NK-92 (cell line): ENCODE measurements around the gene CERT1.

Experiments used
- DNase-seq: peaks from one replicate; lab custom pipeline; 2025; ENCODE audit not compliant: unreplicated experiment; lab: John Stamatoyannopoulos, UW

The CERT1 gene

DNA sequence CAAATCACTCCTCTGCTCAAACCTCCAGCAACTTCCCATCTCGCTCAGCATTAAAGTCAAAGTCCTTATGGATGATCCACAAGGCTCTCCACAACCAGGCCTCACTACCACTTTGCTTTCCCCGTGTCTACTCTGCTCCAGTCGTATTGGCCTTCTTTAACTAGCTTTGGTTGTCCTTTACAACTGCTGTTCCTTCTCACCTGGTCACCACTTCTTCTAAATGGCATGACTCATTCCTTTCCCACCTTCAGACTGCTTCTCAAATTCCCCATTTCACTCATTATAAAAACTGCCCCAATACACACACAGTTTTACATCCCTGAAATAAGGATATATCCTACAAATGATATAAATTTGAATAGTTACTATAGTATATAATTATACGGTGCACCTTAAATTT lies 30.4 kb downstream of the CERT1 start:
- no peak for DNase-seq

DNA sequence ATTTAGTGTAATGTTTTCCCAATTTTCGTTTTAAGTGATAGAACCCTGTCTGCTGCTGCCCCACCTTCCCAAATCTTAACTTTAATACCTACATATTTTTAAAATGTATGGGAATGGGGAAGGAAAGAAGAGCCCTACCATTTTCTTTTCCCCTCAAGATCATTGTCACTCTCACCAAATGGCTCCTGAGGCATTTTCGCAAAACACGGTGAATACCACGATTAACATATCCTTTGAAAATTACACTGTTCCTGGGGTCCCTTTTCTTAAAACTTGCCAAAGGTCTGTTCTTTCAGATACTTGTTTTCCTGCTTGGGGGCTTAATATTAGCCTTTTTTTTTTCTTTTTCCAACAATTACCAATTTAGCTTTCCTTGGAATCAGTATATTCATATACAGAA lies 36.1 kb downstream of the CERT1 start:
- no peak for DNase-seq

DNA sequence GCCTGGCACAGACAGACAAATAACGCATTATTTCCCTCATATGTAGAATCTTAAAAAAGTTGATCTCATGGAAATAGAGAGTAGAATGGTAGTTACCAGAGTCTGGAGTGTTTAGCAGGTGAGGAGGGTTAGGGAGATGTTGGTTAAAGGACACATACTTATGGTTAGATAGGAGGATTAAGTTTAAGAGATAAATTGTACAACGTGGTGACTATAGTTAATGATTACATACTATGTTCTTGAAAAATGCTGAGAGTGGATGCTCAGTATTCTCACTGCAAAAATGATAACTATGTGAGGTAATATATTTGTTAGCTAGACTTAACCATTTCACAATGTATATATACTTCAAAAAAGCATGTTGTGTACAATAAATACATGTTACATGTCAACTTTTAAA lies 38.0 kb downstream of the CERT1 start:
- no peak for DNase-seq

DNA sequence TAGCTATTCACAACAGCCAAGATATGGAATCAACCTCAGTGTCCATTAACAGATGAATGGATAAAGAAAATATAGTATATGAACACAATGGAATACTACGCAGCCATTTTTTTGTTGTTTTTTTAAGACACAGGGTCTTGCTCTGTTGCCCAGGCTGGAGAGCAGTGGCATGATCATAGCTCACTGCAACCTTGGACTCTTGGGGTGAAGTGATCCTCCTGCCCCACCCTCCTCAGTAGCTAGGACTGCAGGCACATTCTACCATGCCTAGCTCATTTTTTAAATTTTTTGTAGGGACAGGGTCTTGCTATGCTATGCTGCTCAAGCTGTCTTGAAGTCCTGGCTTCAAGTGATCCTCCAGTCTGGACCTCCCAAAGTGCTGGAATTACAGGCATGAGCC lies 38.5 kb downstream of the CERT1 start:
- no peak for DNase-seq

DNA sequence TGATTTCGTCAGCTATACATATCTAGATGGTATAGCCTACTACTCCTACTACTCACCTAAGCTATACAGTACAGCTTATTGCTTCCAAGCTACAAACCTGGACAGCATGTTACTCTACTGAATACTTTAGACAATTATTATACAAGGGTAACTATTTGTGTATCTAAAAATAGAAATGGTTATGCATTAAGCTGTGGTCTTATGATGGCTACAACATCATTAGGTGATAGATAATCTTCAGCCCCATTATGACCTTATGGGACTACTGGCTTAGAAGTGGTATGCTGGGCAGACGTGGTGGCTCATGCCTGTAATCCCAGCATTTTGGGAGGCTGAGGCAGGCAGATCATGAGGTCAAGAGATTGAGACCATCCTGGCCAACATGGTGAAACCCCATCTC lies 40.2 kb downstream of the CERT1 start:
- DNase-seq: no peak

DNA sequence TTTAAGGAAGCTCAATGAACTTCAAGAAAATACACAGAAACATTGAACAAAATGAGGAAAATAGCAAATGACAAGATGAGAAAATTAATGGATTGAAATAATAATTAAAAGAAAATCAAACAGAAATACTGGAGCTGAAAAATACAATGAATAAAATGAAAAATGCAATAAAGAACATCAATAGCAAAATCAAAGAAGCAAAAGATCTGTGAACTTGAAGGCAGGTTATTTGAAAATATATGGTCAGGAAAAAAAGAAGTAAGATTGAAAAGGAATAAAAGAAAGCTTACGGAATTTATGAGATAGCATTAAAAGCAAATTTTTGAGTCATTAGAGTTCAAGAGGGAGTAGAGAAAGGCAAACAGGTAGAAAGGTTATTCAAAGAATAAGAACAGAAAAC lies 42.4 kb downstream of the CERT1 start:
- no peak for DNase-seq

DNA sequence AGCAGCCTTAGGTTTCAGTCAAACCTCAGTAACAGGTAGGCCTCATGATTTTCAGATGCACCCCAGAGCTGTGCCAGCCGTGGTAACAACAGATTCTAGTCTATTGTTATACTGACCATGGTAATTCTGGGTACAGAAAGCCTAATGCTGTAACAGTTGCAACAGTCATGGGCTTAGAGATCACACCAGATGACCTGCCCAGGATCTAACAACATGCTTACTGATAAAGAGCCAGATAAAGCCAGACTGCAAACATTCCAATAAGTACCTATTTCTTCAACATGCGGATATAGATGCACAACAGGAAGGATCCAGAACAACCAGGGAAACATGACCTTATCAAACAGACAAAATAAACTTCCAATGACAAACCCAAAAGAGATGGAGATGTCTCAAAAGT lies 42.8 kb downstream of the CERT1 start:
- DNase-seq: no peak

DNA sequence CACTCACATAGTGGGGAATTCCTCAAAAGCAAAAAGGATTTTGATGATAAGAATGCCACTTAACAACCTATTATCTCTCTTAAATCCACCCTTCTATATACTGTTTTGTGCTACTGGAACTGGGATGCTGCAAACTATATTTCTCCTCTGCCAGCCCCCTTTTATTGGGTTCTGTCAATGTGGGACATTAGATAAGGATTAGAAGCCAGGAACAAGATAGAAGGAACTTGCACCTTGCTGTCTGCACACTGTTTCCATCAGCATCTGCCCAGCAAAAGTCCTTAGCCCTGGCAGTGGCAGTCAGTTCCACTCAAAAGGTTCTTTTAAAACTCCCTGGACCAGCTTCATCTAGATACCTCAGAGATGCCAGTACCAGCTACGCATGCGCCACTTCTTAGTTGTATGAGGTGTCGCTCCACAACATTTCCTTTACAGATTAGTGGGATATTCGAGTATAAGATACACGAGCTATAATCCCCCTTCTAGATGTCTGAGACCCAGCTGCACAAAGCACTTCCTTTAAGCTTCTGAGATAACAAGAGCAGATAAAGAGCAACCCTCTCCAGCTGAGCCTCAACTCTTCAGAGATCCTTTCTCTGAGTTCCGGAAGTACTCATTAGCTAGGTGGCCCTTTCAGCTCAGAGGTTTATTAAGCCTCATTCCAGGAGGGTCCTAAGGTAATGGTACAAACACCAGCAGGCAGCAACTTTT lies 45.3 kb downstream of the CERT1 start:
- no peak for DNase-seq

DNA sequence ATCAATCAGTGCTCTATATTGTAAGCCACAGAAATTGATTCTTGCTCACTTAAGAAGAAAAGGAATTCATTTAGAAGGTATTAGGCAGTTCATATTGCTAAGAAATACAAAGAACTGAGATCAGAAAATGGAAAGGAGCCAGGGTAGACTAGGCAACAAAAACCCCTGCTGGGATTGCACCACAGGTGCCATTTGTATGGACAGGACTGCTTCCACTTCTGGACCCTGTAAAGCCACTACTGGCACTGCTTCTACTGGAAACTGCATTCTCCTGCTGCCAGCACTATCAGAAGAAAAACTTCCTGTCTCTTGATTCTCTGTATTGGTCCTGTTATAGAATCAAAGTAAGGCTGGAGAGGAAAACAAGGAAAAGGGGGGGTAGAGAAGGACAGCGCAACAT lies 45.9 kb downstream of the CERT1 start:
- DNase-seq: no peak

DNA sequence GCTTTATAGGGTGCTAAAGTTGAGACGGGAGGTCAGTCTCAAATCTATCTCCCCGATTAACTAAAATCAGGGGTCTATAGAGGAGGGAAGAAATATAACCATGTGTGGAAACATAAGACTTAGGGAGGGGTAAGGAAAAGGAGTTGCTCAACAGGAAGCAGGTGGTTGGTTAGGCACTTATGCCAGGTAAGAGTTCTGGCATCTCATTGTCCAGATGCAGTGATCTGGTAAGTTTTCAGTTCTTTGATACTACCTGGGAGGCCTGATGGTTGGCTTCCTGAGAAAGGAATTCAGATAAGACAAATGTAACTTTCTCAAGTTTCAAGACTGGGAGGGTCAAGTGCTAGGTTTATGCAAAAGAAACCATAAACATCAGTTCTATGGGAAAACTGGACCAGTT lies 47.7 kb downstream of the CERT1 start:
- no peak for DNase-seq

DNA sequence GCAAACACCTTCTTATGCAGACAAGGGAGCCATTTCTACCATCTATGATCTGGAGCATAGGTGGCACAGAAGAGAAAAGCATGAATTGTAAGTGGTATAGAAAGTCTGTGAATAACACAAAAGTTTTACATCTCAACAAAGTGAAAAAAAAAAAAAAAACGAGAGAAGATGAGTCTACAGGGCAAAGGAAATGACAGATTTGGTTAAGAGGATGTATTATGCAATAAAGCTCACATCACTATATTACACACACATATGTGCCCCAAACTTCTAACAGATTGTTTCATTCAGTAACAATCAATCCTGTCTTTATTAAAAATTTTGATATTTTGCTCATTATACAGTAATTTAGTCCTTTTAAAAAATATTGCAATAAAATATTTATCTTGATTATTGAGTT lies 49.8 kb downstream of the CERT1 start:
- DNase-seq: no peak

DNA sequence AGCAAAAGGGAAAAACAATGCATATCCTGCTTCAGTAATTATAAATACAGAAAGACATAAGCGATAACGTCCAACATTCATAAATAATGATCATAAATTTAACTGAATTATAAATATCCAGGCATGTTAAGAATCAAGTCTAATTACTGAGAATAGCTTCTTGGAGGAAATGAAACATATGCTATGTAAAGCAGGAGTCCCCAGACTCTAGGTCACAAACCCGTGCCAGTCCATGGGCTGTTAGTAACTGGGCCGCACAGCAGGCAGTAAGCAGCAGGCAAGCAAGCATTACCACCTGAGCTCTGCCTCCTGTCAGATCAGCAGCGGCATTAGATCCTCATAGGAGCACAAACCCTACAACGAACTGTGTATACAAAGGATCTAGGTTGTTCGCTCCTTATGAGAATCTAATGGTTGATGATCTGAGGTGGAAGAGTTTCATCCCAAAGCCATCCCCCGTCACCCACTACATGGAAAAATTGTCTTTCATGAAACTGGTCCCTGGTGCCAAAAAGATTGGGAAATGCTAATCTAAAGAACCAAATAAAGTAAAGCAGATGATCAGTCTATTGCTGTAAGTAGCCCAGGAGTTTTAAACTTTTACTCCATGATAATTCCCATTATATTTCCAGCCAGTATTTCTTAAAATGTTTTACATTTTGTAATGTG lies 50.4 kb downstream of the CERT1 start:
- DNase-seq: no peak

DNA sequence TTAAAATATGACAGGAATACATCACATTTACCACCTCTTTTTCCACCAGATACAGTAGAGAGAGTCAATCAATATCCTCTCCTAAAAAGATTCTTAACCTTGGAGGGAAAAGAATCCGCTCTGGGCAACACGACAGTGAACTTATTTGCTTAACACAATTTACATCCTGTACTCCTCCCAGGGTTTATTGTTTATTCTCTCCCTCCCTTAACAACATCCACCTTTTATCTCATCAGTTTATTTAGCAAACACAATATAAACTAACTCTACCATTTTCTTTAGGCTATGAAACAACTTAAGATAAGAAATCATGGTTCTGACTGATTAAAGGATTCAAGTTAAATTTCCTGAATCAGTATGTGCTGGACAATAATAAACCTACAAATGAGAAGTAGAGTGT lies 50.9 kb downstream of the CERT1 start:
- no peak for DNase-seq

DNA sequence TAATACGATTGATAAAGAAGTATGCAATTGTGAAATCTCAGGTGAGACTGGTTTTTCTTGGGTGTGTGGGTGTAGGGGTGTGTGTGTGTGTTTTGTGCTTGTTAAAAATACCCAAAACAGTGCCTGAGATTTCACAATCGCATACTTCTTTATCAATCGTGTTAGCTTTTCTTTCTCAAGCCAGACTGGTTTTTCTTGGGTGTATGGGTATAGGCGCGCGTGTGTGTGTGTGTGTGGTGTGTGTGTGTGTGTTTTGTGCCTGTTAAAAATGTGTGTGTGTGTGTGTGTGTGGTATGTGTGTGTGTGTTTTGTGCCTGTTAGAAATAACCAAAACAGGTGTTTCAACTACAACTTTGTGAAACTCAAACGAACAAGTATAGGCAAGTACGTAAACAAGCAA lies 53.7 kb downstream of the CERT1 start:
- no peak for DNase-seq

DNA sequence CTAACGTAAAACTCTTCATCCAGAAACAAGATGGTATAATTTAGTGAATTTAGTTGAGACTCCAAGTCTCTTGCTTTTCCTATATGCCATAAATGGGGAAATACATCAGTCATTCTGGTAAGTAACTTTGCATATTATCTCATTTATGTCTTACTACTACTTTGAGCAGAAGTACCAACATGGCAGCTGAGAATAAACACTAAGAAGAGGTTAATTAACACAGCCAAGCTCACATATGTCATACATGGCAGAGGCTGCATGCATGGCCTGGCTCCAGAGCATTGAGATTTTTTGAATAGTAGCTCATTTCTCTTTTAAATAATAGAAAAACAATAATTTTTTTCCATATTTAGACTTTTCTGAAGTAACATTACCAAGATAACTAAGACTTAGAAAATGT lies 54.3 kb downstream of the CERT1 start:
- no peak for DNase-seq

DNA sequence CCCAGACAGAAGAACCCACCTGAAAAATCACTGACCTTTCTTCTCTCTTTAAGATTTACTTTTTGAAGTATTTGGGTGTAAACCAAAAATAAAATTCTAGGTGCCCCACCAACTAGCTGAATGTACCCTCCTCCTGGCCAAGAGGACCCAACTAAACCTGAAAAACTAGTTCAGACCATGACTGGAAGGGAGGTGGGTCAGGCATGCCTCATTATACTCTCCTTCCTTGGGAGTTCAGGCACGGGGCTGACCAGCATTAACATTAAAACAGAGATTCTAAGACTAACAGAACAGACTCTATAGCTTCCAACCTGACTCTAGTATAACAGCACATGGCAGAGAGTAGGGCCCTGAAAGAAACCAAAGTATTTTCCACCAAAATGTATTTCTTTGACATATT lies 61.4 kb downstream of the CERT1 start:
- DNase-seq: no peak

DNA sequence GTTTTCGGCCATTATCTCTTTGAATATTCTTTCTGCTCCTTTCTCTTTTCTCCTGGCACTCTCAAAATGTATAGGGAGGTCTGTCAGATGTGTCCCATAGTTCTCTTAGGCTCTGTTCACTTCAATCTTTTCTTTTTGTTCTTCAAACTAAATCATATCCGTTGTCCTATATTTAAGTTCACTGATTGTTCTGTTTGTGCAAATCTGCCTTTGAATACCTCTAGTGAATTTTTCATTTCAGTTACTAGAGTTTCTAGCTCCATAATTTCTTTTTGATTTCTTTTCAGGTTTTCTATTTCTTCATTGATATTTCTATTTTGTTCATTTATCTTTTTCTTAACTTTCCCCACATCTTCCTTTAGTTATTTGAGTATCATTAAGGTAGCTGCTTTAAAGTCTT lies 65.4 kb downstream of the CERT1 start:
- no peak for DNase-seq

DNA sequence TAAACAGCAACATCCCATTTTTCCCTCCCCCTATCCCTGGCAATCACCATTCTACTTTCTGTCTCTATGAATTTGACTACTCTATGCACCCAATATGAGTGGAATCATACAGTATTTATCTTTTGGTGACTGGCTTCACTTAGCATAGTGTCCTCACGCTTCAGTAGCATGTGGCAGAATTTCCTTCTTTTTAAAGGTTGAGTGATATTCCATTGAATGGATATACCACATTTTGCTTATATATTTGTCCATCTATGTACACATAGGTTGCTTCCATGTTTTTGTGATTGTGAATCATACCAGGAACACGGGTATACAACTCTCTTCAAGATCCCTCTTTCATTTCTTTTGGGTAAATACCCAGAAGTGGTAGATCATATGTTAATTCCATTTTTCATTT lies 69.9 kb downstream of the CERT1 start:
- DNase-seq: no peak

DNA sequence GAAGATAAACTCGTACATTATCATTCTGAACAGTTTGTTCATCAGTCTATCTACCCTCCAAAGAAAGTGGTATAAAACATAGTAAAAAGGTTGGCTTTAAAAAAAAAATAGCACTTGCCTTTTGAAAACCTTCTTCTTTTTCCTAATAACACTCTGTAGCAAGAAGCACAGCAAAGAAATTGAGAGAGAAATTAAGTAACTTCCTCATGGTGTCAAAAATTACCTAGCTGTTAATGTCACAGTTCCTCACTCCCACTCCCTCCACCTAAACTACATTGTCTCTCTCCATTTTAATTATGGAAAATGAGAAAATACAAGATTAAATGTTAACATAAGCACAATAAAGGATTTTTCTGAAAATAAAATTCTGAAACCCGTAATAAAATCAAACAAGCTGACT lies 72.2 kb downstream of the CERT1 start:
- DNase-seq: no peak

DNA sequence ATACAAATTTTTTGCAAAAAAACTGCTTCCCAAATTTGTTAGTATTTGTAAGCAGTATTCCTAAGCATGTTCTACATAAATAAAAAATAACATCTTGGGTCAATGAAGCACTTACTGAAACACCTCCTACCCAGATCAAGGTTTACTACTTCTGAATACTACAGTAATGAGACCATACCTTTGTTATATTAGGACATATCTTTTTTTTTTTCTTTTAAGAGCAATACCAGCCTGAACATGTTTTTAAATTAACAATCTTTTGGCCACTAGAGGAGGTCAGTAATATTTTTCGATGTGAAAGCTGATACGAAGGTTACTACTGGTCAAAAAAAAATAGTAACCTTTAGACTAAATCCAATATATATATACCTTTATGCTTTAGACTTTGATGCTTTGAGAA lies 72.7 kb downstream of the CERT1 start:
- no peak for DNase-seq

DNA sequence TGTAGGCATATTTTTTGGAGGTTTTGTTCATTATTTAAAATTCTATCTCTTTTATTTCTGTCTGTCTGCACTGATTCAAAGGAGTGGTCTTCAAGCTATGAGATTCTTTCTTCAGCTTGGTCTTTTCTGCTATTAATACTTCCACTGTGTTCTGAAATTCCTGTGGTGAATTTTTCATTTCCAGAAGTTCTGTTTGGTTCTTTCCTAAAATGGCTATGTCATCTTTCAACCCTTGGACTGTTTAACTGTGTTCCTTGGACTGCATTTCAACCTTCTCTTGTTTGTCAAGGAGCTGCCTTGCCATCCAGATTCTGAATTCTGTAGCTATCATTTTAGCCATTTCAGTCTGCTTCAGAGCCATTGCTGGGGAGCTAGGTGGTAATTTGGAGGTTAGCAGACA lies 76.3 kb downstream of the CERT1 start:
- DNase-seq: no peak

DNA sequence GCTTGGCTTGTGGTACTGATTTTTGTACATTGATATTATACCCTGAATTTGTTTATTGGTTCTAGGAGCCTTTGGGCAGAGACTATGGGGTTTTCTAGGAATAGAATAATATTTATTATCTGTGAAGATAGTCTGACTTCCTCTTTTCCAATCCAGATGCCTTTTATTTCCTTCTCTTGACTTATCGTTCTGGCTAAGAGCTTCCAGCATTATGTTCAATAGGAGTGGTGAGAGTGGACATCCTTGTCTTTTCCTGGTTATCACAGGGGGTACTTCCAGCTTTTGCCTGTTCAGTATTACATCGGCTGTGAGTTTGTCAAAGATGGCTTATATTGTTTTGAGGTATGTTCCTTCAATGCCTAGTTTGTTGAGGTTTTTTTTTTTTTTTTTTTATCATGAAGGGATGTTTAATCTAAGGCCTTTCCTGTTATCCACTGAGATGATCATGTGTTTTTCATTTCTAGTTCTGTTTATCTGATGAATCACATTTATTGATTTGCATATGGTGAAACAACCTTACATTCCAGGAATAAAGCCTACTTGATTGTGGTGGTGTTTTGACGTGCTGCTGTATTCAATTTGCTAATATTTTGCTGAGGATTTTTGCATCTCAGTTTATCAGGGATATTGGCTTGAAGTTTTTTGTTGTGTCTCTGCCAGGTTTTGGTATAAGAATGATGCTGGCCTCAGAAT lies 77.5 kb downstream of the CERT1 start:
- no peak for DNase-seq

DNA sequence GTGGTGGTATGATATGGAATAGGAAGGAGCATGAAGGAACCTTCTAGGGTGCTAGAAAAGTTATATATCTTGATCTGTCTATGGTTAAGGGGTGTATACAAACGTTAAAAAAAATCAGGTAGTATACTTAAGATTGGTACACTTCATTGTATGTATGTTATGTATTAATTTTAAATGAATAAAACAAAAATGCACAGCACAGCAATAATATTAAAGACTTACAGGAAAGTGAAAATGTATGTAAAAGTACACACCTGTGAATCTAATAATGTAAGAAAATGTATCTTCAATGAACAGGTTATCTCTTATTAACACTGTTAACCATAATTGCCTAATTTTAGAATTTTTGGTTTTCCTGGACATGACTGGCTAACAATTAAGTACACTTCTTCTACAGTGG lies 97.2 kb downstream of the CERT1 start:
- DNase-seq: no peak
